GM19468 (cell line): Measurements from ENCODE around the gene APOC4.

Source experiments
- ATAC-seq: cut with Tn5 transposase; IDR thresholded peaks from one replicate; pipeline ENCODE4 v1.9.1; 2021; ENCODE audit warnings: mild to moderate bottlenecking, moderate library complexity, moderate number of reproducible peaks; ENCODE audit not compliant: unreplicated experiment; ENCODE audit errors: extremely low read depth

Gene APOC4

DNA sequence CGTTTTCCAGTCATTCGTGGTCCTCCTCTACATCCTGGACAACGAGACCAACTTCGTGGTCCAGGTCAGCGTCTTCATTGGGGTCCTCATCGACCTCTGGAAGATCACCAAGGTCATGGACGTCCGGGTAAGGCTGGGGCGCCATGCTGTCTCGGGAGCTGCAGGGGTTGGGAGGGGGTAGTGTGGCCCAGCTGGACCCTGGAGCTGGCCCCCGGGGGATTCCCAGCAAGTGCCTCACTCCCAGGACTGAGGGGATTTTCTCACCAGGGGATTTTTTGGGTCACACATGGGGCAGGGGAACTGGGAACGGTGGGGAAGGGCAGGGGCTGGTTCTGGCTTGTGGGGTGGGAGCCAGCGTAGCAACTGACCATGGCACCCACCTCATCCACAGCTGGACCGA is 48.4 kb downstream of the APOC4 start:
- no peak for ATAC-seq

- ATAC-seq = no peak
These were observed 48.9 kb downstream of the APOC4 start for GRCh38 chr19:44990966-44991365.

GRCh38 chr19:44992336-44993163 is 50.5 kb downstream of the APOC4 start:
- no peak for ATAC-seq

GRCh38 chr19:44993526-44993925 is 51.5 kb downstream of the APOC4 start:
- no peak for ATAC-seq

- ATAC-seq = no peak
These were observed 52.0 kb downstream of the APOC4 start for GRCh38 chr19:44993926-44994537.
